Right kidney (tissue), 1 donor: ENCODE measurements around the gene PLCD3.

ENCODE experiments used
- DNase-seq: peaks from one replicate; pipeline ENCODE4 v3.0.0-alpha.2; 2016

PLCD3 gene

DNA sequence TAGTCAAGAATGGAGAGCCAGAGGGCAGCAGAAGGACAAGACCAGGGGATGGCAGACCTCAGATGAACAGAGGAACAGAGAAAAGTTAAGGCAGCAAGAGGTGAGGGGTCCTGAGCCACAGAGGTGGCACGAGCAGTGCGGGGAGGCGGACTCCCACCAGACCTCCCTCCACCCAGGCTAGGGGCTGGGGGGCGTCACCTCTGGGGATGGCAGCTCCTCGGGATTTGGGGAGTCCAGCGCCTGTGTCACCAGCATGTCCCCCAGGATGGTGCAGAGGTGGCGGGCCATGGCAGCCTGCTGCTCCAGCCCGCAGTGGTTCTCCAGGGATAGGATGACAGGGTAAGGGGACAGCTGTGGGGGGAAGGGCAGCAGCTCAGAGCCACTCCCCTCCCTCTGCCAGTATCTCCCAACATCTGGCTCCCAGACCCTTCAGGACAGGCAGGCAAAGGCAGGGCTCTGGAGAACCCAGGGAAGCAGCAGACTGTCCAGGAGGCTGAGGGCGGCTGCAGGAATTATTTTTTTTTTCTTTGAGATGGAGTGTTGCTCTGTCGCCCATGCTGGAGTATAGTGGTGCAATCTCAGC is 15.8 kb downstream of the PLCD3 start:
- no peak for DNase-seq

DNA sequence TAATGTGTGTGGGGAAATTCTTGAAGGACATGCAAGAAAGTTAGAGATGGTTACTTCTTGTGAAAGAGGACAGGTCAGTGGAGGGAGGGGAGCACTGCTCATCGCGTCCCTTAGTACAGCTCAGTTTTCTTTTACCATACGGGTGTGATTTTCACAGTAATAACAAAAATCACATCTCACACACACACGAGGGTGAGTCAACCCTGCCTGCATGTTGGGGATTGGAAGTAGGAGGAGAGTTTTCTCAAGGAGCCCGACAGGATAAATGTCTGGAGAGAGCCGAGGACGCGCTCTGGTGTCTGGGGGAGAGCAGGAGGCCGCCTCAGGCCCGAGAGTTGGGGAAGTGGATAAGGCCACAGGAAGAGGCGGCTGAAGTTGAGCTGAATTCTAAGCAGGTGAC is 16.4 kb downstream of the PLCD3 start:
- DNase-seq: no peak

DNA sequence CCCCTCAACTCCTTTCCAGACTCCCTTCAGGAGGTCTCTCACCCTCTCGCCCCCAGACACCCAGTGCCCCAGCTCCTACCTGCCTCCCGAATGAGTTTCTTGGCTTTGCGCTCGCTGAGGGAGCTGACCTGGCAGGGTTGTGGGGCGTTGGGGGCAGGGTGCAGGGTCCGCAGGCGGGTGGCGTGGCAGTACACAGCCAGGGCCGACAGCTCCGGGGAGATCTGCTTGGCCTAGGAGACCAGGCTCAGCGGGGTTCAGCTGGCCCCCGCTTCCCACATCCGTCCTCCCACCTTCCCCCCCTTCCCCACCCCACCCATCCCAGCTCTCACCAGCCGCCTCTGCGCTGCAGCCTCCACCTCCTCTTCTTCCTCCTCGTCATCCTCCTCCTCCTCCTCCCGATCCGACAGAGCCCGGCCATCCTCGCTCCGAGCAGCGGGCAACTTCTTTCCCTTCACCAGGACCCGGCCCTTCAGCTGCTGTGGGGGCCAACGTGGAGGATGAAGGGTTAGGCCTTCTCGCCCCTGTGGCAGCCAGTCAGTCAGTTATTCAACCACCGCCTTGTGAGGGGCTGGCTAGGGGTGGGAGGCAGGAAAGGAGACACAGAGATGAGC is 17.2 kb downstream of the PLCD3 start:
- DNase-seq: no peak

DNA sequence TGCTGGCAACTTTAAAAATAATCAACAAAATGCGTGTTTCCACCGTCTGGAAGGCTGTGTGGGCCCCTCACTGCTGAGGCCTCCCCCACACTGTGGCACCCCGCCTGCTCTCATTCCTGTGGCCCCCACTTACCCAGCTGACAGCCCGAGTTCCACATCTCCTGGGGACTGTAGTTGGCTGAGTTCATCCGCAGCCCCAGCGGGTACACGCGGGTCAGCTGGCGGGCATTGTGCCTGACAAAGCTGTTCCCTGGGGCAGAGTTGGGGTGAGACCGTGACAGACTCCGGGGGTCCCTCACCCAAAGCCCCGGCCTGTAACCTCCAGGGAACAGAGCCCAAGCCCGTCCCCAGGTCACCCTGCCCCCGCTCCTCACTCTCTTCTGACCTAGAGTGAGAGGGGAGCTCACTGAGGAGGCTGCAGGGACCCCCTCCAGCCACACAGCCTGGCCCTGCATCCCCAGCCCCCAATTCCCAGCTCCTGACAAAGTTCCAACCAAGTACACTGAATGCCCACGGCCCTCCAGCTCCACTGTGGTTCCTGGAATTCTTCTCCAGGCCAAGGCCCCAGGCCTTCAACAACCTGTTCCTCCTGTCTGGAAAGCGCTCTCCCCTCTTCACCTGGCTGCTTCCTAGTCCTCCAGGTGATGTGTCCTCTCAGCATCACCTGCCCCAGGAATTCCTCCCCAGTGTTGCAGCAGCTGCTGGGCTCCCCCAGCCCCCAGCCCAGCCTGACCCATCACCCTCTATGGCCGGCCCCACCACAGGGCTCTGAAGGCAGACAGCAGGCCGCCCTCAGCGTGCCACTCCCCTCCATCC is 18.0 kb downstream of the PLCD3 start:
- no peak for DNase-seq

DNA sequence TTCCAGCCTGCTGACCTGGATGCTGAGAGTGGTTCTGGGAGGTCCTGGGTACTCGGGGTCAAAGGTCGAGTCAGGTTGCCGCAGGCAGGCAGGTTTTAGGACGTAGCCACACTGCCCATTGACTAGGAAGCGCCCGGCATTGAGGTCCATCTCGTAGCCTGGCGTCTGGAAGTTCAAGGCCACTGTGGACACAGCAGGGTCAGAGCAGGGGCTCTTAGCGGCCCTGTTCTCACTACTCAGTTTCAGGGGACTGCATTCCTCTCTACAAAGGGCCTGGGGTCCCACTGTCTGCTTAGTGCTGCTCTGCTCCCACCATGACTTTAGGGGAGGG is 18.9 kb downstream of the PLCD3 start:
- no peak for DNase-seq

DNA sequence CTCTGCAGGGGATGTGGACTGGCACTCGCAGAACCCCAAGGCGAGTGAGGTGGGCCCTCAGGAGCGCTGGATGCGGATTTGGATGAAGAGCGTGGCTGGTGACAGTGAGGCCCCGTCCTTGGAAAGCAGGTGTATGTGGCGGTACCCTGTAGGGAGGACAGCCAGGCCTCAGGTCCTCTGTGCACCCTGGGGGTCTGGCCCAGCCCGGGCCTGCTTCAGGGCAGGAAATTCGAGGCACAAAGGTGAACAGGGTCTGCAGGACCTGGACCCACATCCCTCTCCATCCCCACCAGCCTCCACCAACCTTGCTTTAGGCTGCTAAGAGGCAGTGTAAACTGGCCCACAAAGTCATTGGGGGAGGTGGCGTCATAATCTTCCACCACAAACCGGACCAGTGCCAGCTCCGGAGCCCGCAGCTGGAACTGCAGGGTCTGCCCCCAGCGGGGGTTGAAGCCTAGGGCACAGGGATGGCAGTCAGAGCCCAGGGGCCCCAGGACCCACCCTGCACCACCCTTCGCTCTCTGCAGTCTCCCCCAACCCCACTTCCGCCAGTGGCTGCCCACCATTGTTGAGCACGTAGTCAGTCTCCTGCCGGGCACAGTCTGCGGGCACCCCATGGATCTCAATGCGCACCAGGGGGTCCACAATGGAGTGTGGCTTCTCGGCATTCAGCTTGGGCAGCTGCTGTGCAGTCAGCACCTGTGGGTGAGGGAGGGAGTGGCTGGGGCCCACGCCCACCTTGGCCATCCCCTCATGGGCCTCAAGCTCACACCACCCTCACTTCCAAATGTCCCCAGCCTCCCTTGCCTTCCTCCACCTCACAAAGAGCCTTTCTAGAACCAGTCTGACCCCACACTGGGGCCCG is 19.5 kb downstream of the PLCD3 start:
- DNase-seq: no peak

DNA sequence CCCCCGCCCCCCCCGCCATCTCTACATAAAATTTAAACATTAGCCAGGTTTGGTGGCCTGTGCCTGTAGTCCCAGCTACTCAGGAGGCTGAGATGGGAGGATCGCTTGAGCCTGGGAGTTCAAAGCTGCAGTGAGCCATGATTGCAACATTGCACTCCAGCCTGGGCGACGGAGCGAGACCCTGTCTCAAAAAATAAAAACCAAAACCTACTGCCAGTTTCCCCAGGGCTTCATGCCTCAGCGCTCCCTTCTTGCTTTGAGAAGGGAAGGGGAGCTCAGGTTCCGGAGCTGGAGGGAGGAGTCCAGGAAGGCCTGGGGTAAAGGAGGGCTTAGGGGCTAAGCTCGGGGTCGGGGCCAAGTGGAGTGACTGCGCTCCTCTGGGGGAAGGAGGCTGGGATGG is 20.5 kb downstream of the PLCD3 start:
- no peak for DNase-seq

DNA sequence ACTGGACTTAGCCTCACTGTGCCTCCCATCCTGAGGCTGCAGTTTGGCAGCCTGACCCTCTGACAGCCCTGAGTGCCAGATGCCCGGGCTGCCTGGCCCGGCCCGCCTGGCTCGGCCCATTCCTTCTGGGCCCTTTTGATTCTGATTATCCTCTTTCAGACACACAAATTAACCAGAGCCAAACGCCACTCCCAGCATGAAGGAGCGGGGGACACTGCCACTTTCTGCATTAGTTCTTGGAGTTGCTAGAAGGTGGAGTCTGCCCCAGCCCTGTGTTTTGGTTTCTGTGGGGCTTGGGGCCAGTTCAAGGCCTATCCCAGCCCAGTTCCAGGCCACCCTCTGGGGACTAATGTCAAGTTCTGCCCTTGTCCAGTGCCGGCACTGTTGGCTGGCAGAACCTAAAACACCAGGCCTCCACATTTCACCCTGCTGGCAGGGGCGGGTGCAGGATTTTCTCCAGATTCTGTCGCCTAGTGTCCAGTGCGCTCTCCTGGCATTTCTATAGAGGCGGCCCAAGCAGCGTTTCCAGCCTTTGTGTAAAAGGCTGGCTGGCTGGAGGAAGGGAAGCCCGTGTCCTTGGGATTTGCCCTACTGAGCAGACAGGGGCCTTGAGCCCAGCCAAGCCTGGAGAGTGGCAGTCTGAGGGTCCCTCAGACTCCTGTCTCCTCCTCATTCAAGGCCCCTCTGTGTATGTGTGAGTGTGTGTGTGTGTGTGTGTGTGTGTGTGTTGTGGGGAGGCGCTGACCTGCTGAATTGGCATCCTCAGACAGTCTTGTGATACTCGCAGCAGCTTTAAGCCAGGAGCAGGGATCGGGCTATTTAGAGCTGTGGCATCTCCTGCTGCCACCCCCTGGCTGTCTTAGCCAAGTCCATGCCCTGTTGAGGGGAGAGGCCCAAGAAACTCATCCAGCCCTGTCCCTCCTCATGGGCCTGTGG is 21.4 kb downstream of the PLCD3 start:
- DNase-seq: no peak

DNA sequence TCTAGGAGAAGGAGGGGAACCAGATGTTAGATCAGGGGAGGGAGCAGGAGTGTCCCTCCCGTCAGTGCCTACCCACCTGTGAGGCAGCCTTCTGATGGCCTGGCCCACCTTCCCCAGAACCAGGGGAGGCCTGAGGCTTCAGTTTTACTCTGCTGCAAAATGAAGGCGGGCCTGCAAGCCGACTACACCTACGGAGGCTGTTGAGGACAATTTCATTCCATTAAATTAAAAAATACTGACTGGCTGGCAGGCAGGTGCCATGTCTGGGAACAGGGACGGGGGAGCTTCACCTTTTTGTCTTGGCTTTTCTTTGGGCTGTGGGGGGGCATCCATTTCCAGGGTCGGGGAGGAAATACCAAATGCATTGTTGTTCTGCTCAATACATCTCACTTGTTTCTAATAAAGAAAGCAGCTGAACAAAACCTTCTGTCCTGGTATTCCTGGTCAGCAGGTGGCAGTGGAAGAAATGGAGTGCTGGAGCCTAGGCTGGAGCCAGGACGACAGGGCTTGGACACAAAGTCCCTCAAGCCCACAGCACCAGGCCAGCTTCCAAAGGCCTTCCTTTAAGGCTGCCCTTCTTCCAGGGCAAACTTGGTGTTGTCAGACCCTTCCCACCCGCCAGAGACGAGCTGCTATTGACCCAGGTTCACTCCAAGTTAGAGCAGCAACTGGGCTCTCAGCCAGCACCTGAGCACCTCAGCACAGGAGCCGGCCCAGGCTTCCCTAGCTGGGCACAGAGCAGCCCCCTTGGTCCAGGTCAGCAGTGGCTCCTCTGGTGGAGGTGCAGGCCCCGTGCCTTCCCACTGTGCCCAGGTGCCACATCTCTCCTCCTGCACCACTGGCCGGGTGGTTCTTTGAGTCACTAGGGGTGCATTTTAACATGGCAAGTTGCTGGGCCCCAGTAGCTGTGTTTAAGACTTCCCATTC is 23.5 kb downstream of the PLCD3 start:
- DNase-seq: no peak

DNA sequence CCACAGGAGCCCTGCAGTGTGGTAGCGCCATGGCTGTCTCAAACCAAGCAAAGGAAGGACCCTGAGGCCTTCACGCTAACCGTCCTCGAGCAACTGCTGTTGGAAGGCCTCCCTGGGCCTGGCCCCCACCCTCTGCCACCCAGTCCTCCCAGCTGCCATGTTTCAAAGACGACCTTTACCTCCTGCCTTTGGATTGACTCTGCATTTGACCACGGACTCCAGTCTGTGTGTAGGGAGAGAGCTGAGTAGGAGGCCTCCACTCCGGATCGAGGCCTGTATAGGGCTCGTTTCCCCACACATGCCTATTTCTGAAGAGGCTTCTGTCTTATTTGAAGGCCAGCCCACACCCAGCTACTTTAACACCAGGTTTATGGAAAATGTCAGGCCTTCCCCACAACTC is 24.3 kb downstream of the PLCD3 start:
- no peak for DNase-seq

DNA sequence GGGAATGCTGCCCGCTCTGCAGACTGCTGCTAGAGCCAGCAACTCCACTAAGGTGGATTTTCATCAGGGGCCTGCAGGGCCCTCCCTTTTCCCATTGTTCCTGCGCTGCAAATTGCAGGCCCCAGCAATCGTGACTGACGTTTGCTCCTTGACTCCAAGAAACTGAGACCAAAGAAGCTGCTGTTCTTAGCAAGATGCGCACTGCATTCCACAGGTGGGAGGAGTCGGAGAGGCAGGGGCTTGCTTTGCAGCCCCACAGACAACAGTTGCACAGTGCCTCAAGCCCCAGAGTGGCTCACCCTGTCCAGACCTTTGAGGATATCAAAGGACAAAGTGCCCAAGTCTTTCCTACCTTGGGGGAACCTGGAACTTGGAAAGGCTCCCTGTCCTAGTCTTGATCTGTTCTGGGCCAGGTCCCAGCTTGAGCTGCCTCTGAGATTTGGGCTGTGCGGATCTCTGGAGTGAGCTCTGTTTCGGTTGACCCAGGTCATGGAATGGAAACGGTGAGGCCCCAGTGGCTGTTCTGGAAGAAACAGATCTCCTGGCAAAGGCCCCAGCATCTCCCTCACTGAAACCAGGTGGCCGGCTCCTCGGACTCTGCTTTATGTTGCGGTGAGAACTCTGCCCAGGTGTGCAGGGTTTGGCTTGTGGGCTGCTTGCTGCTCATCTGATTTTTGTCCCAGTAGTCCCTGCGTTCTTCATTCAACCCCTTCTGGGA is 24.9 kb downstream of the PLCD3 start:
- DNase-seq: no peak

DNA sequence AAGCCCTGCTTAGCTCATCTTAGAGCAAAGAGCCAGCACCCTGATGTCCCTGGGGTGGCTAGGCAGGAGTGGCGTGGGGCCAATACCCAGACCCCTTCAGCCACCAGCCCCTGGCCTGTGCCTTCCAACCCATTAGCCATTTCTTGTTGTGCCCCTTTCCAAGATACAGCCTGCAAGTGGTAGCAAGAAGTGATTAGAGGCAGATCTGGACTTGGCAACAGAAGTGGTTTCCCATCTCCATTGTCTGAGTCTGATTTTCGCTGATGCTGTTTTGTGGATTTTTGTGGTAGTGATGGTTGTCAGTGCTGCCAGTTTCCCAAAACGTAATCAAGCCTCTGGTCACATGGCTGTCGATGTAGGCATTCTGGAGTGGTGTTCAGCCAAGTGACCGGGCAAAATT is 25.7 kb downstream of the PLCD3 start:
- DNase-seq: no peak

DNA sequence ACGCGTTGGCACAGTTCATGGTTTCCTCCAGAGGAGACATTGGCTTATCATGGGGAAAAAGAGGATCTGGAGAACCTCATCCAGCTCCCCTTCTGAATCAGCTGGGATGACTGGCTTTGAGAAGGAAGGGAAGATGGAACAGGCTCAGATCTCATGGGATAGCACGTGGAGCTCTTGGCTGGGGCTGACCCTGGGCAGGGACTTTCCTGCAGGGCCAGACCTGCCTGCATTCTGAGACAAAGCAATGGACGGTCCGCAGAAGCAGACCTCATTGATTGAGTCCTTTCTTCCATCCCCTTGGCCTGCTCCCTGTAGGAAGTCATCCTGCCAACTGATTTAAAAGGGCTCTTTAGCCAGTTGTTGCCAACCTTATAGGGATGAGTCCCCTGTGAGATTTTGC is 26.2 kb downstream of the PLCD3 start:
- DNase-seq: no peak

DNA sequence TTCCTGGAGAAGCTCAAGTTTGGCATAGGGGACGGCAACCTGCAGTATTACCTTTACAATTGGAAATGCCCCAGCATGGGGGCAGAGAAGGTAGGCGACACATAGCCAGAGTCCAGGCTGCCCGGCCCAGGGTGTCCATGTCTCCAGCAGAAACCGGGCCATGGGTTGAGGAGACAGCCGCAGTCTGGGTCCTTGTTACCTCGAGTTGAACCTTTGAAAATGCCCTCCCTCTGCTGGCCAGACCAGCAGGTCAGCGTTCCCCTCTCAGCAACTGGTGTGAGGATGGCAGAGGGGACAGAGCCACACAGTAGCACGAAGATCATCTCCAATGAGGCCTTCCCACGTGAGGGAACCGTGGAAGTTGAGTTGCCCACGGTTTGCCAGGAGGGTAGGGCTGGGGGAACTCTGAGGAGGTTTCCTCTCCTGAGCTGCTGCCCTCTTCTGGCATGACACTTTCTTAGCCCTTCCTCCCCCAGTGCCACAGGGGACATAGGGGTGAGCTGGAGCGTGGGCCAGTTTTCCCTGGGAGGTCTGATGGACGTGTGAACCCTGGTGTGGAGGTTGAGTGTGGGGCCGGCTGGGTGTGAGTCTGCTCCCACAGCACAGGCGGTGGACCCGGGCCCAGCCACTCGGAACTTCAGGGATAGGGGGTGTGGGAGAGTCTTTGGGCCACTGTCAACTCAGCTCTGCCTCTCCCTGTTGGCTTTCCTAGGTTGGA is 27.2 kb downstream of the PLCD3 start:
- DNase-seq: no peak

DNA sequence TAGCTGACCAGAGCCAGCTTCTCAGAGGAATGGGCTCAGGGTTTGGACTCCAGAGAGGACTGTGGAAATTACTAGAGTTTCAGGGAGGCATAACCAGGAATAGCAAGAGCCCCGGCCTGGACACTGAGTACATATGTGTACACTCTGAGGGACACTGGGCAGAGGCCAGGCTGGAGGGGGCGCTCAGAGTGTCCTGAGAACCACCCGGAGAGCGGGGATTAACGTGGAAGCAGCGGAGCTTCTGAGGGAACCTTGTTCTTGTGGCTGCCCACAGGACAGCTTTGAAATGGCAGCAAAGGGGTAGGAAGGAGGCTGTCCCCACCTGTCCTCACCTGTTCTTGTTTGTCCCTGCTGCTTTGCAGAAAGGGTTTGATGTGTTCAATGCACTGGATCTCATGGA is 27.8 kb downstream of the PLCD3 start:
- DNase-seq: no peak

DNA sequence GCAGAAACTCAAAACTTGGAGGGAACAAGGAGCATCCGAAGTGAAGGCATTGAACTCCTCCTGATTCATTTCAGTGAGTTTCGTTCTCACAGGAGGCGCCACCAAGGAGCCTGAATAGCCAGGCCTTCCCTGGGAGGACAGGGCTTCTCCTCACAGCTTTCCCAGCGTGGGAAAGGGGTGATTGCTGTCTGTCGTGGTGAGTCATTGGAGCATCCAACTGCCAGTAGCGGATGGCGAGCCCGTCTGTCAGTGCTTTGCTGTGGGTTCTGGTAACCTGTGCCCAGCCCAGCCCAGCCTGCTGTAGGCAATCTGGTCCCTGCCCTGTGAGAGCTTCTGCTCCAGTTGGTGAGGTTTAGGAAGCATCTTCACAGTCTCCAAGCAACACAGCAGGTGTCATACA is 28.3 kb downstream of the PLCD3 start:
- no peak for DNase-seq

DNA sequence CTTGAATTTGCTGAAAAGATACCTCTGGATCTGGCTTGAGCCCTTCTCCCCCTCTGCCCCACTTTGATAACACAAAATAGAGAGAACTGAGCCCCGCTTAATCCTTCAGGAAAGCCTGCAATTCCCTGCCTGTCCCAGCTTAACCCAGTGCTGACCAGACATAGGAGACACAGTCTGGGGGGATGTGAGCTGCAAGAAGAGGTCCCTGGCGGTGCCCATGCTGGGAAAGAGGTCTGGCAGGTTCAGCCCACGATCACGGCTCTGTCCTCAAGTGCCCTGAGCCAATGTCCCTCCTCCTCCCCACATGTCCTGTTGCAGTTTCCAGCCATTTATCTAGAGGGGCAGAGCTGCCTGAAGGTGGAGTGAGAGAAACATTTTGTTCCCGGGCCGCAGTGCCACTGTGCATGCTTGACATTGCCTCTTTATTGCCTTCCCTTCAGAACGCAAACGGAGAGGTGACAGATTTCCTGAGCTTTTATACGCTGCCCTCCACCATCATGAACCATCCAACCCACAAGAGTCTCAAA is 29.0 kb downstream of the PLCD3 start:
- no peak for DNase-seq

DNA sequence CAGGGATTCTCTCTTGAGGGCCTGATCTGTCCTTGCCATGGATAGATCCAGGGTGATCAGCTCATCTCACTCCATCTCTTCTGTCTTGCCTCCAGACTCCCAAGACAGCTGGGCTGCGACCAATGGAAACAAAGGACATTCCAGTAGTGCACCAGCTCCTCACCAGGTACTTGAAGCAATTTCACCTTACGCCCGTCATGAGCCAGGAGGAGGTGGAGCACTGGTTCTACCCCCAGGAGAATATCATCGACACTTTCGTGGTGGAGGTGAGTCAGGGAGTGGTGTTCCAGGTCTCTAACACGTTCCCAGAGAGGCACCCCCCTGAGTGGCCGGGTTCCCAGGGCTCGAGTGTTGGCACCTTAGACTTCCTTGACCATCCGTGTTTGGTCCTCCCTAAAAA is 29.5 kb downstream of the PLCD3 start:
- DNase-seq: no peak
